ENCODE data around the gene PODN.
A peak's percentile ranks its signal among the peaks of the same experiment; 100 is the strongest.

Gene PODN, protein sequence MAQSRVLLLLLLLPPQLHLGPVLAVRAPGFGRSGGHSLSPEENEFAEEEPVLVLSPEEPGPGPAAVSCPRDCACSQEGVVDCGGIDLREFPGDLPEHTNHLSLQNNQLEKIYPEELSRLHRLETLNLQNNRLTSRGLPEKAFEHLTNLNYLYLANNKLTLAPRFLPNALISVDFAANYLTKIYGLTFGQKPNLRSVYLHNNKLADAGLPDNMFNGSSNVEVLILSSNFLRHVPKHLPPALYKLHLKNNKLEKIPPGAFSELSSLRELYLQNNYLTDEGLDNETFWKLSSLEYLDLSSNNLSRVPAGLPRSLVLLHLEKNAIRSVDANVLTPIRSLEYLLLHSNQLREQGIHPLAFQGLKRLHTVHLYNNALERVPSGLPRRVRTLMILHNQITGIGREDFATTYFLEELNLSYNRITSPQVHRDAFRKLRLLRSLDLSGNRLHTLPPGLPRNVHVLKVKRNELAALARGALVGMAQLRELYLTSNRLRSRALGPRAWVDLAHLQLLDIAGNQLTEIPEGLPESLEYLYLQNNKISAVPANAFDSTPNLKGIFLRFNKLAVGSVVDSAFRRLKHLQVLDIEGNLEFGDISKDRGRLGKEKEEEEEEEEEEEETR

DNA sequence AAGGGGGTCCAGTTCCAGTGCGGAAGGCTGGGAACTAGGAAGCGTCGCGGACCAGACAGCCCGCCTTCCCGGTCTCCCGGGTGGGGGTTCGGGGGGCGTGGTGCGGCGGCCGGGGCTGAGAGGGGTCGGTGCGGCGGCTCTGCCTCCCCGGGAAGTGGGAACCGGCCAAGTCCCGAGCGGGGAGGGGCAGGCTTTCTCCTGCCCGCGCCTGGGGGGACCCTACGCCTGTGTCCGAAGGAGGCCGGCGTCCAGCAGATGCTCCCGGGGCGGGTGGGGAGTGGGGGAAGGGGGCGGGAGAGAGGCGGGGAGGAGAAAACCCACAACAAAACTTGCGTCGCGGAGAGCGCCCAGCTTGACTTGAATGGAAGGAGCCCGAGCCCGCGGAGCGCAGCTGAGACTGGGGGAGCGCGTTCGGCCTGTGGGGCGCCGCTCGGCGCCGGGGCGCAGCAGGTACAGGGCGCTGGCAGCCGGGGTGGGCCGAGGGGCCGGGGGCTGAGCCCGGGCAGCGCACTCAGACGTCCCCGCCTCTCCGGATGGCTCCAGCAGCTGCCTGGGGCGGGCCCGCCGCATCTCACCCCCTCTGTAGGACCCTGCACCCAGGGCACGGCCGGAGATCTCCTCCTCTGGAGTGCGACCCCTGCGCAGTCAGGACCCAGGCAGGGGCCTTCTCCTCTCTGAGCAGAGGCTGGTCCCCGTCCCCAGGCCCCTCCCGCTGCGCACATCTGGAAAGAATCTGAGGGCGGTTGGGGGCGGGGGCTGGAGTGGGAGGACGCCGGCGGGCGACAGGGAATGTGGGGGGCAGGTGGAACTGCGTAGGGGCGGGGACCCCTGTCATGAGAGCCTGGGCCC lies at the start of gene PODN:
PODN (plus strand) TSS at position 355 of the 849 bp plus-strand sequence. CDS start 7,643 bp downstream, outside the sequence.
- no peak for DNase-seq (ENCODE audit: low read depth in 1 of 2, low spot score in 1 of 2)

DNA sequence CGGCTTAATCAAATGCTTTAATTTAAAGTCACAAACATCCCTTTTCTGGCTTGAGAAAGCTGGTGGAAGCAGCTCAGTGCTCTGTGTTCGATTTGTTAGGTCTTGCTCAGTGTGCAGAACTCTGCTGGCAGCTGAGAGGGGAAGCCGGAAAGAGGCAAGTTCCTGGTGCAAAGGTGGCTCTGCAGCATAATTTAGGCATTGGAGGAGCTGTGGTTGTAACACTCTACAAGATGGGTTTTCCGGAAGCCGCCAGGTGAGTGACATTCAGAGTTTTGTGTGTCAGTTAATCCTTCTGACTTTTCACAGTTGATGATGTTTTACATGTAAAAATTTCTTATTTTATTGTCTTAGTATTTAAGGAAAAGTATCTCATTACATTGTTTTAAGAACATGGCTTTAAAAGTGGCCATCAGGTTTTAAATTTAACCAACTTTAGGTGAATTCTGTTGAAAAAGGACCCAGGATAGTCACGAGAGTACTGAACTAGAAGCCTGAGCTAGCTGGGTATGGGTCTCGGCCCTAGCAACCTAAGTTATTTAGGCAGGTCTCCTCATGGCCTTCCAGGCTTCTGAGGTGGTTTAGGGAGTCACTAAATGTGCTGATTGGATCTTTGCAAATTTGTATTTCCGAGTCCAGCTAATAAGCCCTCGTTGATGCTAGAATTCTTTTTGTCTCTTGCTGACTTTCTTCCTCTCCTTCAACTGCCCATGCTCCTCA lies 47.1 kb upstream of the PODN start:
- DNase-seq (ENCODE audit: low read depth in 1 of 2, low spot score in 1 of 2), result peak; percentile 39 to 54

DNA sequence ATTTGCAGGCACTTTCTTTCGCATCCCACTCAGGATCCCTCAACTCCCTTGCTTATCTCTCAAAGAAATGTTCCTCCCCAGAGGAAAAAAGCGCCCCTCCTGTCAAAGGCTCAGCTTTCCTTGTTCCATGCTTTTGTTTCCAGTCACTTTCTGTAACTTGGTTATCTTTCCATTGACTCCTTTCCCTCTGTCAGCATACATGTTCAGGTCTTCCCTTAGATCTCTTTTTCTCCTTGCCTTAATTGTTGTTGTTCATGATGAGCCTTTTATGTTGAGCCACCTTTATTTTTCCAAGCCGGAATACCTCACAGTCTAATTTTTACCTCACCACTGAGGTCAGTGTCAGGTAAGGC lies 46.5 kb upstream of the PODN start:
- no peak for DNase-seq (ENCODE audit: low read depth in 1 of 2, low spot score in 1 of 2)

DNA sequence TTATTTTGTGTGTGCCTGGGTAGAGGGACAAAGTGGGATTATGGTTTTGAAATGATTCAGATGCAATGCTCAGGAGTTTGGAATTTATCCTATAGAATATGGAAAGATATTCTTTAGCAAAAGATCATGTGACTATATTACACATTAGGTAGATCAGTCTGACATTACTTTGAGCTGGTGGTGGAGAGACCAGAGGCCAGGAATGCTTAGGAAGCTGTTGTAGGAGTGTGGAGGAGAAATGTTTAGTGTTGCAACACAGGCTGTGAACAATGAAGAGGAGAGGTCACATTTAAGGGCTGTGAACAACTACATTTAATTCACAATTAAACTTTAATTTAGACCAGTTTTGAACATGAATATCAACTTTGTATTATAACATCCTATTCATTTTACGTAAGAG lies 45.3 kb upstream of the PODN start:
- DNase-seq (ENCODE audit: low read depth in 1 of 2, low spot score in 1 of 2), result no peak

DNA sequence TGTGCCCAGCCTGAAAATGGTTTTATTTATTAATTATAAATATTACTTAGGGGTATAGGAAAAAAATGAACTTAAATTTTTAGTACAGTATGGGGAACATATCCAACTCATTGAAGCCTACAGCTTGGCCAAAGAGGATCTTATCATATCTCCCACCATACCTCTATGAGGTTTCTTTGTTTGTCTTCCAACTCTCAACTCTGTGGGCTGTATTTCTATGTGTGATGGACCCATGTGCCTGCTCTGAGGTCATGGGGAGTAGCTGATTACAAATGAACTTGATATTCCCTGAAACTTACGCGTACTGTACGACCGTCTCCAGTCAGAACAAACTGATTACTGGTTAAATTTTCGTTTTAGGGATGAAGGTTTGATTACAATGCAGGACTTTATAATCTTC lies 41.4 kb upstream of the PODN start:
- DNase-seq (ENCODE audit: low read depth in 1 of 2, low spot score in 1 of 2), result no peak

DNA sequence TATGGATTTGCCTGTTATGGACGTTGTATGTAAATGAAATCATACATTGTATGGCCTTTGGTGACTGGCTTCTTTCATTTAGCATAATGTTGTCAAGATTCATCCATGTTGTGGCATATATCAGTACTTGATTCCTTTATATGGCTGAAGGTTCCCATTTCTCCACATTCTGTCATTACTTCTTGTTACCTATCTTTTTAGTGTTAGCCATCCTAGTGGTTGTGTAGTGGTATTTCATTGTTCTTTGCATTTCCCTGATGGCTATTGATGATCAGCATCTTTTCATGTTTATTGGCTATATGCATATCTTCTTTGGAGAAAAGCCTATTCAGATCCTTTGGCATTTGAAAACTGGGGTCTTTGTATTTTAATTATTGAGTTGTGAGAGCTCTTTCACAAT lies 39.8 kb upstream of the PODN start:
- DNase-seq (ENCODE audit: low read depth in 1 of 2, low spot score in 1 of 2), result no peak

DNA sequence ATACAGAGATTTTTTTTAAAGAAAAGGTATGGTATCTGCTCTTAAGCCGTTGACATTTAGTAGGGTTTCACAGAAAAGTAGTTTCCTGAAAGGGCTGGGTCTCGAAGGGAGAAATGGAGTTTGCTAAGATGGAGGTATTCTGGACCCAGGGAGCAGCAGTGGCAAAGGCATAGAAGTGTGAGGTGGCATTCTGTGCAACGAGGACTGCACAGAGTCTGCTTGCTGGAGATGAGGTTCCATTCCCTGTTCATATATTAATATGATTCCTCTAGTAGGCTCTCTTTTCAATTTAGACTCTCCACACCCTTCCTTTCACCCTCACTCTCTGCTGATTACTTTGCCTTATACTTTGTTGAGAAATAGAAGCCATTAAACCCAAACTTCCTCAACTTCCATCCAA lies 38.5 kb upstream of the PODN start:
- no peak for DNase-seq (ENCODE audit: low read depth in 1 of 2, low spot score in 1 of 2)

DNA sequence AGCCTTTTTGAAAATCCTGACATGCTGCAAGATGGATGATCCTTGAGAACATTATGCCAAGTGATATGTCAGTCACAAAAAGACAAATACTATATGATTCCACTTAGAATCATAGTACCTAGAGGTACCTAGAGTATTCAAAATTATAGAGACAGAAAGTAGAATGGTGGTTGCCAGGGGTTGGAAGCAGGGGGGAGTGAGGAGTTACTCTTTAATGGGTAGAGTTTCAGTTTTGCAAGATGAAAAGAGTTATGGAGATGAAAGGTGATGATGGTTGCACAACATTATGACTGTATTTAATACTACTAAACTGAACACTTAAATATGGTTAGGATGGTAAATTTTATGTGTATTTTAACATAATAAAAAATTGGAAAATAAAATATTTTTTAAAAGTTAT lies 37.9 kb upstream of the PODN start:
- no peak for DNase-seq (ENCODE audit: low read depth in 1 of 2, low spot score in 1 of 2)

DNA sequence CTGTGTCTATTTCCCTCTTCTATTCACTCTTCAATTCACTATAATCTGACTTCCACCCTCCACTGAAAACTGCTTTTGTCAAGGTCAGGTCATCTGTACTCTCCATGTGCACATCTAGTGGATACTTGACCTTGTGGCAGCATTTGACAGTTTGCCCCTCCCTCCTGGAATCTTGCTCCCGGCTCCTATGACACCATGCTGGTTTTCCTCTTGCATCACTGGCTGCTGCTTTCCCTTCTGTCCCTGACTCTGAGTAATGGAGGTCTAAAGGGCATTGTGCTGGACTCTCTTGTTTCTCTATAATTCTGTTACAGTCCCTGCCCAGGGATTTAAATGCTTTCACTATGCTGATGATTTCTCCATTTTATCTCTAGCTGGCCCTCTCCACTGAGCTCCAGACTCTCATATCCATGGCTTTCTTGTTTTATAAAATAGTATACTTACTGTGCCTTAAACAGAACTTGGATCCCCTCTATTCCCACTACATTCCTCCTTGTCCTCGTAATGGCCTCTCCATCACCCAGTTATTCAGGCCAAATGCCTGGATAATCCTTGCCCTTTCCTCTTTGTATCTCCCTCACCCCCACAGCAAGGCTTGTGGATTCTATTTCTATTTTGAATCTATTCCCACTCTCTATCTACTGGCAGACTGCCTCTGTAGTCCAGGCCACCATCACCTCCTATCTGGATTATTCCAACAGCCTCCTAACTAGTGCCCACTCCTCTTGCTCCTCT lies 36.8 kb upstream of the PODN start:
- no peak for DNase-seq (ENCODE audit: low read depth in 1 of 2, low spot score in 1 of 2)

DNA sequence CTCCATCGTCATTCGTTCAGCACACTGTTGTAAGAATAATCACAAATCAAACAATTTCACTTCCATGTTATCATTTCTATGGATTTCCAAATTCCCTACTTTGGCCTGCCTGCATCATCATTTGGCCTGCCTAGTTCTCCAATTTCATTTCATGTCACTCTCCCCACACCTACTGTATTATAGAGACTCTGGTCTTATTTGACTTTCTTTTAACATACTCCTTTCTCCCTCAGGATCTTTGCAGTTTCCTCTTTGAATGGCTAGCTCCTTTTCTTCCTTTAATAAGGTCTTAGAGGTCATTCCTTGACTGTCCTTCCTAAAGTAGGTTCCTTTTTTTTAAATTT lies 36.3 kb upstream of the PODN start:
- no peak for DNase-seq (ENCODE audit: low read depth in 1 of 2, low spot score in 1 of 2)

DNA sequence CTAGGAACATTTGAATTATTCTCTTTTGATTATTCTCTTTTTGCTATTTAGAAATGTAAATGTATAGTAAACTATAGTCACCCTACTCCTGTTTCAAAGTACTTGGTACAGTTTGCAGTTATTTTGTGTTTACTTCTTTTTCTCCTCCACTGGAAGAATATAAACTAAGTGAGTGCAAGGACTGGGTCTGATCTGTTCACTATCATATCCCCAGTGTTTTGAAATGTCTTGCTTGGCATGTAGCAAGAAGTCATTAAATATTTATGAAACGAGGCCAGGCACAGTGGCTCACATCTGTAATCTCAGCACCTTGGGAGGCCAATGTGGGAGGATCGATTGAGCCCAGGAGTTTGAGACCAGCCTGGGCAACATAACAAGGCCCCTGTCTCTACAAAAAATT lies 35.8 kb upstream of the PODN start:
- no peak for DNase-seq (ENCODE audit: low read depth in 1 of 2, low spot score in 1 of 2)

DNA sequence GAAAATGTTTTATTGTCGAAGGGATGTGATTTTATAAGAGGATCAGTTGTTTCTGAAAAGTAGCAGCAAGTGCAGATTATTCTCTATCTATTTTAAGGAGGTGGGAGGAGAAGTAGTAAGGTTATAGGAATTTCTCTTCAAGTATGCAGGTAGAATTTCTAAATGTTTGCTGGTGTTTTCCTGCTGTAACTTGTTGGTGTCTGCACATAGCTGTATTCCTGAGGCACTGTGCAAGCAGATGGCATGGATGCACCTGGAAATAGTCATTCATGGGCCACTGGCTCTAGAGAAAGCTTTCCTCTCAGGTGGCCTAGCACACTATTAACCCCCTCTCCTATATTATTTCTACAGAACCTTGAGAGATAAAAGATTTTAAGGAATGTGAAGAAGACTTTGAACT lies 30.3 kb upstream of the PODN start:
- no peak for DNase-seq (ENCODE audit: low read depth in 1 of 2, low spot score in 1 of 2)

DNA sequence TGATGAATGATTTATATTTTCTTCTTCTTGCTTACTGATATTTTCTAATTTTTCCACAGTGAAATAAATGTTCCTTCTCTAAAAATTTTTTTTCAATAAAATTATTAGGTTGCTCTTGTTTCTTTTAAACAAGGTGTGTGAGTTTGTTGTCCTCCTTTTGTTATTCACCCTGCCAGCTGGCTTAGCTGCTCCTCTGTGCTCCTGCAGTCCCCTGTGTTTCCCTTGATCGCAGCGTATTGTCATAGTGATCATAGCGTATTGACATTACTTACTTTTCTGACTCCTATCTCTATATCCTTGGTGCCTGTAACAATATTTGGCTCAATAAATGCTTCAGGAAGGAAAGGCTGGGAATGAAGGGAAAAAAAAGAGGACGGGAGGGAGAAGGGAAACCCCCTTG lies 24.9 kb upstream of the PODN start:
- no peak for DNase-seq (ENCODE audit: low read depth in 1 of 2, low spot score in 1 of 2)

DNA sequence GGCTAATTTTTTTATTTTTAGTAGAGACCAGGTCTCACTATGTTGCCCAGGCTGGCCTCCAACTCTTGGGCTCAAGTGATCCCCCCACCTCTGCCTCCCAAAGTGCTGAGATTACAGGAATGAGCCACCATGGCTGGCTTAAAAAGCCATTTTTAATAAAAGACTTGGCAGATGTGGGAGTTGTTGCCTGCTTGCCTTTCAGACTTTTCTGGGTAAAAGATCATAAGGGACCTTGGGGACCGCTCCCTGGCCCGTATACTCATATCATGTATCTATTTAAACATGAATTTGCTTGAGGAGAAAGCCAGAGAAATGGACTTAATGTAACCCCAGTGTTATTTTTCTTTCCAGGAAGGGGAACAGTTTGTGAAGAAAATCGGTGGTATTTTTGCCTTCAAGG lies 23.4 kb upstream of the PODN start:
- DNase-seq (ENCODE audit: low read depth in 1 of 2, low spot score in 1 of 2), result no peak

DNA sequence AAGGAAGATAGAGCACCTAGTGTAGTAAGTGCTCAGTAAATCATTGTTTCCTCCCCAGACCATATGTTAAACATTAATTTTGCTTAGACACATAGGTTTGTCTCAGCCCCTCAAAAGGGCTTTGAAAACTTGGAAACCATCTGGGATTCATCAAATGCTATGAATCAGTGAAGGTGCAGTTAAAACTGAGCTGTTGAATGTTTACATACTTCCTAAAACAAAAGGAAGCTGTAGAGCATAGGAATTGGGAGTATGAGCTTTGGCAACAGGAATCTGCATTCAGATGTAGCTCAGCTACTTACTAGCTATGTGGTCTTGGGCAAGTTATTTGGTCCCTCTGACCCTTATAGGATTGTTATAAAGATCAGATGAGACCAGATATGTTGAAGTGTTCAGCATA lies 18.7 kb upstream of the PODN start:
- no peak for DNase-seq (ENCODE audit: low read depth in 1 of 2, low spot score in 1 of 2)

DNA sequence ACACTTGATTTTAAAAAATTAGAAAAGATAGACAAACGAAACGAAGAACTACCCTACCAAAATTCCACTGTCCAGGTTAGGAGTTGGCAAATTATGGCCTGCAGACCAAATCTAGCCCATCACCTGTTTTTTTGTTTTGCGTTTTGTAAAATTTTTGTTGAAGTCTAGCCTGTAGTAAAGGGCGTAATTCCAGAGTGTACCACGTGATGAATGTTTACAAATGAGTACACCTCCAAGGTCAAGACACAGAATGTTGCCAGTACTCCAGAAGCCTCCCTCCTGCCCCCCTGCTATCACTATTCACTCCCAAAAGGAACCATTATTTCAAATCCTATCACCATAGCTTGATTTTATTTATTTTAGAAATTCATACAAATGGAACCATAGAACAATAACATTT lies 17.1 kb upstream of the PODN start:
- DNase-seq (ENCODE audit: low read depth in 1 of 2, low spot score in 1 of 2), result no peak

DNA sequence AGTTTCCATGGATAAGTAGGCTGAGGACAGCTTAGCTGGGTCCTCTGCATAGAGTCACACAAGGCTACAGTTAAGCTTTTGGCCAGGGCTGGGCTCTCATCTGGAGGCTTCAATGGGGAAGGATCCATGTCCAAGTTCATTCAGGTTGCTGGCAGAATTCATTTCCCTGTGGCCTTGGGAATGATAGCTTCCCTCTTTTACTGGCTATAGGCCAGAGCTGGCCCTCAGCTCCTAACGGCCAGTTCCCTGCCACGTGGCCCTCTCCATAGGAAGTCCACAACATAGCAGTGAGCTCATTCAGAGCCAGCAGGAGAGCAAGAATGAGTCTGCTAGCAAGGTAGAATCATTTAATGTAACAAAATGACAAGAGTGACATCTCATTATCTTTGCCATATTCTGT lies 15.1 kb upstream of the PODN start:
- DNase-seq (ENCODE audit: low read depth in 1 of 2, low spot score in 1 of 2), result no peak

DNA sequence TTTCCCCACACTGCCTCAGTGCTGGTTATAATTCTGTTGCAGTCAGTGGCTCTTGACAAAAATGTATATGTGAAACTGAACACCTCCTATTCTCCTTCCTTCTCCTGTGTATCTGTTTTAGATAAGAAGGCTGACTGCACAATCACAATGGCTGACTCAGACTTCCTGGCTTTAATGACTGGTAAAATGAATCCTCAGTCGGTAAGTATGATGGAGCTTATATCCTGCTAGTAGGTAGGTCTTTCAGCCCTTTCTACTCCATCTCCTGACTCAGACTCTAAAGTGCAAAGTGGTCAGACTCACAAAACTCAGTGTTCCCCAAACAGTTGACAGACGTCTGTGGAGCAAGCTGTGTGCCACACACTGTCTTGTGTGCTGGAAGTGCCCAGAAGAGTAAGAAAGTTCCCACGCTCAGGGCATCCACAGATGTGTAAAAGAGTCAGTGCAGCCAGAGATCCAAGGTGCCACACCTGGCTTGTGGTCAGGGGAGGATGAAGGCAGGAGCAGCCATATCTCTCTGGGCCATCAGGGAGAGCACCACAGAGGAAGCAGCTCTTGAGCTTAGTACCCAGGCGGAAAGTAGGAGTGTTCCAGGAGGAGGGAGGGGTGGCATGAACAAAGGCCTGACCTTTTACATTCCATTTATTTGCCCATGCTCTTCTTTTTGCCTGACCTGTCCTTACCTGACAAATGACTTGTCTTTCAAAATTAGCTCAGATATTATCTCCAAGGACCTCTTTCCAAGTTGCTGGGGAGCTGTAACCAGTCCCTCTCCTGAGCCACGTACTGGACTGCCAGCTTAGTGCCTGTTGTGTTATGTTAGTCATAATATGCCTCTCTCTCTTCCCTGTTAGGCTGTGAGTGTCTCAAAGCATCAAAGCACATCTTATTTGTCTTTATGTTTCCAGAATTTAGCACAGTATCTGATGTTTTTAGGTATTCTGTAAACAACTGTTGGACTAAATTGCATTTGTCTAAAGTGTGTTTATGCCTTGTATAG lies 14.0 kb upstream of the PODN start:
- DNase-seq (ENCODE audit: low read depth in 1 of 2, low spot score in 1 of 2), result no peak

DNA sequence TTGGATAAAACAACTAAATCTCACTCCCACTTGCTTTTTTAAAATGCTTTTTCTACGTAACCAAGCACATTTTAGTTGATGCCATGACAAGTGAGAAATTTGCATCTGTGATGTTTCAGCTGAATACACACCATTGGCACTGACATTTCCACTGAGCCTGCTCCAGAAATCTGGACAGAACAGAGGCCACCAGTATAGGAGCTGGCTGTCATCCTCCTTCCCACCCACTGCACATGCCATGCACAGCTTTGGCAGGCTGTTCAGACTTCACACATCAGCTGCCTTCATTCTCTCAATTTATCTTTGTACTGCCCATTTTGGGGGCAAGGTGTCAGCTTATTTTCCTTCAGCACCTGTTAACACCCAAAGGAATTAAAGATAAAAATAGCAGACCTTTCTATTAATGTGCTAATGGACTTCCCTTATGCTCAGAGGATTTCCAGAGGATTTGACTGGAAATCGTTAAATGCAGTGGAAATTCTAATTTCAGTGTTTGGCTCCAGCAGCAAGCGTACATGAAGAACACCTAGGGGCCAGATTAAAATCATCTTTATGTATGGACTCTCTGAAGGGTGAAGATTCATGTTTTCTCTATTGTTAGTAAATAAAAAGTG lies 12.9 kb upstream of the PODN start:
- DNase-seq (ENCODE audit: low read depth in 1 of 2, low spot score in 1 of 2), result no peak
